Sigmoid colon (tissue), 7 donors: ENCODE results near the gene KIF21A. TPM values are rescaled to one million over a fixed set of nuclear protein-coding genes. Genes with fewer than 3 reads are reported as not detected.

Source experiments
- DNase-seq: peaks from one replicate; pipeline ENCODE4 v3.0.0-alpha.2; 2019
- H3K27ac ChIP-seq, 4 donors: fragments of 200-600 bp; sonication (generic); one replicate each; pipeline ENCODE4 v1.5.1; 2016 to 2019; ENCODE audit warnings: mild to moderate bottlenecking in 1 of 4
- H3K27me3 ChIP-seq, 3 donors: fragments of 200-600 bp; sonication (generic); one replicate each; pipeline ENCODE4 v1.5.1; 2019; ENCODE audit warnings: mild to moderate bottlenecking in 1 of 3
- H3K36me3 ChIP-seq, 4 donors: fragments of 200-600 bp; sonication (generic); one replicate each; pipeline ENCODE4 v1.5.1; 2016 to 2019
- H3K4me1 ChIP-seq, 4 donors: fragments of 200-600 bp; sonication (generic); one replicate each; pipeline ENCODE4 v1.5.1; 2017 to 2019
- H3K4me3 ChIP-seq, 4 donors: fragments of 200-600 bp; sonication (generic); one replicate each; pipeline ENCODE4 v1.5.1; 2017 to 2019; ENCODE audit warnings: mild to moderate bottlenecking in 2 of 4, moderate library complexity in 1 of 4
- H3K9me3 ChIP-seq, 4 donors: fragments of 200-600 bp in 3 of 4; sonication (generic) in 3 of 4; one replicate each; pipeline versions ENCODE4 v1.5.1 to v1.6.1; 2013 to 2019
- CTCF ChIP-seq, 4 experiments: fragments of 450-650 bp in 3 of 4; fragments of 200-600 bp in 1 of 4; IDR thresholded peaks; one replicate each; pipeline ENCODE4 v1.5.1; 2016 to 2019; ENCODE audit warnings: antibody characterized with exemption in 4 of 4, mild to moderate bottlenecking in 3 of 4, moderate library complexity in 2 of 4
- EP300 ChIP-seq, 4 donors: sonication (generic); formaldehyde crosslinking; IDR thresholded peaks; one replicate each; pipeline ENCODE4 v1.6.1; 2017; ENCODE audit warnings: antibody characterized with exemption in 4 of 4
- POLR2A ChIP-seq, 2 donors: fragments of 450-650 bp; IDR thresholded peaks; one replicate each; pipeline ENCODE4 v1.6.1; 2016; ENCODE audit warnings: antibody characterized with exemption in 2 of 2, mild to moderate bottlenecking in 2 of 2, moderate library complexity in 2 of 2
- POLR2AphosphoS5 ChIP-seq, 4 donors: sonication (generic); formaldehyde crosslinking; IDR thresholded peaks; one replicate each; pipeline ENCODE4 v1.6.1; 2017; ENCODE audit warnings: antibody characterized with exemption in 4 of 4
- WGBS, 2 donors: extraction: QIAGEN DNeasy Blood & Tissue Kit; methylation state at CpG; one replicate each; pipeline ENCODE4 v1.1.7; 2013; 5-methylcytosine and 5-hydroxymethylcytosine counted together
- intact Hi-C: fragments of 100-400 bp; cut with DNase I; formaldehyde crosslinking; loops from one replicate; pipeline ENCODE4 v1.15.1; 2023
- polyA plus RNA-seq, 3 donors: library from polyadenylated mRNA; stranded (reverse); fragments of 200-250 nt; gene quantifications; one replicate each; pipeline ENCODE4 v1.2.3, GENCODE V29; 2013
- total RNA-seq, 4 donors: library from RNA; depleted of rRNA; stranded (reverse); fragments of >200 nt; gene quantifications; one replicate each; pipeline ENCODE4 v1.1.0, GENCODE V29; 2016
- donor health status: healthy with polysubstance abuse.
- donor health status: Bipolar disorder and iron deficiency.
- donor health status: healthy.

The KIF21A gene
- total and polyA plus RNA-seq, 7 donors: 9.3 to 23.9 (median 16.9) TPM

- DNase-seq: no peak
- H3K27me3 ChIP-seq: no peaks in the 10 kb centered on the region
- no peak overlapping the region for H3K4me3 ChIP-seq
- H3K4me1 ChIP-seq: no peaks in the 10 kb centered on the region
- intact Hi-C loops: no loop called here
- 86 to 89% methylated on average over 2 of the region's 2 CpGs for WGBS, 2 donors
- TF ChIP-seq POLR2AphosphoS5 (IDR thresholded peaks at IDR 0.05): no peak
- TF ChIP-seq EP300 (IDR thresholded peaks at IDR 0.05): no peak
- no peak for TF ChIP-seq POLR2A (IDR thresholded peaks at IDR 0.05)
- TF ChIP-seq CTCF (IDR thresholded peaks at IDR 0.05): no peak
- H3K27ac ChIP-seq: no peak overlapping the region
- no peaks in the 10 kb centered on the region for H3K9me3 ChIP-seq
- no peaks in the 10 kb centered on the region for H3K36me3 ChIP-seq
These were observed 28.8 kb downstream of the KIF21A start for GRCh38 chr12:39413836-39414771.

- 77 to 93% methylated on average over 6 of the region's 6 CpGs for WGBS, 2 donors
- Histone ChIP-seq H3K4me1 (no peaks in the 10 kb centered on the region), H3K4me3 (no peak overlapping the region), H3K27ac (no peak overlapping the region), H3K36me3 (no peaks in the 10 kb centered on the region), H3K9me3 (no peaks in the 10 kb centered on the region), H3K27me3 (no peaks in the 10 kb centered on the region)
- intact Hi-C loops: no loop called here
- no peak for TF ChIP-seq POLR2A (IDR thresholded peaks at IDR 0.05)
- TF ChIP-seq EP300 (IDR thresholded peaks at IDR 0.05): no peak
- no peak for TF ChIP-seq POLR2AphosphoS5 (IDR thresholded peaks at IDR 0.05)
- TF ChIP-seq CTCF (IDR thresholded peaks at IDR 0.05): no peak
- DNase-seq: no peak
These were observed 30.7 kb downstream of the KIF21A start for GRCh38 chr12:39412210-39412609.

- Histone ChIP-seq H3K4me3 (no peak overlapping the region), H3K36me3 (no peaks in the 10 kb centered on the region), H3K4me1 (no peaks in the 10 kb centered on the region), H3K27ac (no peak overlapping the region), H3K27me3 (no peaks in the 10 kb centered on the region), H3K9me3 (no peaks in the 10 kb centered on the region)
- no peak for DNase-seq
- intact Hi-C loops: no loop called here
- no peak for TF ChIP-seq POLR2A (IDR thresholded peaks at IDR 0.05)
These were observed 36.7 kb downstream of the KIF21A start for GRCh38 chr12:39406262-39406661.

GRCh38 chr12:39405580-39405979 lies 37.3 kb downstream of the KIF21A start:
- H3K27ac ChIP-seq: no peak overlapping the region
- H3K36me3 ChIP-seq: no peaks in the 10 kb centered on the region
- DNase-seq: no peak
- TF ChIP-seq EP300 (IDR thresholded peaks at IDR 0.05): no peak
- no peak for TF ChIP-seq CTCF (IDR thresholded peaks at IDR 0.05)
- no peak for TF ChIP-seq POLR2AphosphoS5 (IDR thresholded peaks at IDR 0.05)
- TF ChIP-seq POLR2A (IDR thresholded peaks at IDR 0.05): no peak
- H3K4me1 ChIP-seq: no peaks in the 10 kb centered on the region
- H3K4me3 ChIP-seq: no peak overlapping the region
- 78 to 79% methylated on average over 3 of the region's 3 CpGs for WGBS, 2 donors
- intact Hi-C loops: no loop called here
- H3K27me3 ChIP-seq: no peaks in the 10 kb centered on the region
- no peaks in the 10 kb centered on the region for H3K9me3 ChIP-seq

- no peaks in the 10 kb centered on the region for H3K4me1 ChIP-seq
- intact Hi-C loops: no loop called here
- no peak overlapping the region for H3K27ac ChIP-seq
- no peak for TF ChIP-seq EP300 (IDR thresholded peaks at IDR 0.05)
- no peak for TF ChIP-seq POLR2AphosphoS5 (IDR thresholded peaks at IDR 0.05)
- no peak for TF ChIP-seq CTCF (IDR thresholded peaks at IDR 0.05)
- no peak for TF ChIP-seq POLR2A (IDR thresholded peaks at IDR 0.05)
- WGBS, 2 donors: 96 to 97% methylated on average over 1 of the region's 1 CpG
- no peaks in the 10 kb centered on the region for H3K36me3 ChIP-seq
- H3K9me3 ChIP-seq: no peaks in the 10 kb centered on the region
- H3K27me3 ChIP-seq: no peaks in the 10 kb centered on the region
- H3K4me3 ChIP-seq: no peak overlapping the region
- DNase-seq: no peak
These were observed 38.9 kb downstream of the KIF21A start for GRCh38 chr12:39404000-39404399.
